Natural killer cell (primary cell): Measurements from ENCODE around the gene PARVB. TPM values are rescaled to one million over a fixed set of nuclear protein-coding genes. Genes with fewer than 3 reads are reported as not detected.

Experiments used
- ATAC-seq, 3 donors: fragments of 150-1000 bp in 2 of 3; fragments of 200-7000 bp in 1 of 3; cut with Tn5 transposase; 1 replicate in 1 of 3; 2 replicates in 2 of 3; pipeline ENCODE4 v1.10.0; 2021; ENCODE audit warnings: mild to moderate bottlenecking in 2 of 3, moderate library complexity in 2 of 3
- DNase-seq, 2 donors: peaks; one replicate each; pipeline versions ENCODE4 v3.0.0 to v3.0.0-alpha.2; 2013 to 2021; ENCODE audit warnings: mixed read lengths in 1 of 2
- H3K27ac ChIP-seq: one replicate; pipeline ENCODE4 v1.5.1; 2013; ENCODE audit warnings: mild to moderate bottlenecking, low read length
- H3K27me3 ChIP-seq: one replicate; pipeline ENCODE4 v1.6.1; 2013; ENCODE audit warnings: low read length; ENCODE audit not compliant: control insufficient read depth, insufficient read depth
- H3K36me3 ChIP-seq: one replicate; pipeline ENCODE4 v1.6.1; 2013; ENCODE audit warnings: low read length; ENCODE audit not compliant: control insufficient read depth, insufficient read depth
- H3K4me1 ChIP-seq: one replicate; pipeline ENCODE4 v1.6.1; 2013; ENCODE audit warnings: low read length; ENCODE audit not compliant: control insufficient read depth, insufficient read depth
- H3K4me3 ChIP-seq: one replicate; pipeline ENCODE4 v1.5.1; 2013; ENCODE audit warnings: low read length
- H3K9me3 ChIP-seq: one replicate; pipeline ENCODE4 v1.6.1; 2013; ENCODE audit warnings: low read length; ENCODE audit not compliant: control insufficient read depth, insufficient read depth
- H3K27ac Mint-ChIP-seq, 2 donors: one replicate each; pipeline ENCODE4 v1.8.0; 2022; ENCODE audit warnings: mild to moderate bottlenecking in 2 of 2, mixed read lengths in 2 of 2, moderate library complexity in 1 of 2
- H3K27me3 Mint-ChIP-seq, 2 donors: one replicate each; pipeline ENCODE4 v1.8.0; 2022; ENCODE audit warnings: low read depth in 2 of 2, mixed read lengths in 2 of 2
- H3K36me3 Mint-ChIP-seq: one replicate; pipeline ENCODE4 v1.8.0; 2022; ENCODE audit warnings: mixed read lengths
- H3K4me1 Mint-ChIP-seq, 2 donors: one replicate each; pipeline ENCODE4 v1.8.0; 2022; ENCODE audit warnings: mixed read lengths in 2 of 2
- H3K4me3 Mint-ChIP-seq: one replicate; pipeline ENCODE4 v1.8.0; 2022; ENCODE audit warnings: mild to moderate bottlenecking, moderate library complexity, mixed read lengths
- H3K9me3 Mint-ChIP-seq, 2 donors: one replicate each; pipeline ENCODE4 v1.8.0; 2022; ENCODE audit warnings: mixed read lengths in 2 of 2
- WGBS: methylation state at CpG from one replicate; pipeline ENCODE4 v1.1.7; 2013; ENCODE audit warnings: missing lambda C conversion rate; ENCODE audit not compliant: insufficient coverage; 5-methylcytosine and 5-hydroxymethylcytosine counted together
- intact Hi-C: fragments of 100-400 bp; cut with micrococcal nuclease; formaldehyde crosslinking; loops from one replicate; pipeline ENCODE4 v1.14.2; 2022
- total RNA-seq, 4 donors: library from RNA; stranded (reverse); fragments of 120-200 nt in 1 of 4; gene quantifications; one replicate each; pipeline versions ENCODE4 v1.2.3 to v1.2.4, GENCODE V29; 2013 to 2022
- TF ChIP-seq, protein P1 (sequence below): fragments of 200-600 bp; IDR thresholded peaks from one replicate; pipeline ENCODE4 v1.8.0; 2022; ENCODE audit warnings: antibody characterized with exemption

The PARVB gene
- total RNA-seq, 3 donors from 2014 or later (not counting 1 experiment from before 2014, with no cell fraction given): 2.9 to 12.5 (median 8.1) TPM

DNA sequence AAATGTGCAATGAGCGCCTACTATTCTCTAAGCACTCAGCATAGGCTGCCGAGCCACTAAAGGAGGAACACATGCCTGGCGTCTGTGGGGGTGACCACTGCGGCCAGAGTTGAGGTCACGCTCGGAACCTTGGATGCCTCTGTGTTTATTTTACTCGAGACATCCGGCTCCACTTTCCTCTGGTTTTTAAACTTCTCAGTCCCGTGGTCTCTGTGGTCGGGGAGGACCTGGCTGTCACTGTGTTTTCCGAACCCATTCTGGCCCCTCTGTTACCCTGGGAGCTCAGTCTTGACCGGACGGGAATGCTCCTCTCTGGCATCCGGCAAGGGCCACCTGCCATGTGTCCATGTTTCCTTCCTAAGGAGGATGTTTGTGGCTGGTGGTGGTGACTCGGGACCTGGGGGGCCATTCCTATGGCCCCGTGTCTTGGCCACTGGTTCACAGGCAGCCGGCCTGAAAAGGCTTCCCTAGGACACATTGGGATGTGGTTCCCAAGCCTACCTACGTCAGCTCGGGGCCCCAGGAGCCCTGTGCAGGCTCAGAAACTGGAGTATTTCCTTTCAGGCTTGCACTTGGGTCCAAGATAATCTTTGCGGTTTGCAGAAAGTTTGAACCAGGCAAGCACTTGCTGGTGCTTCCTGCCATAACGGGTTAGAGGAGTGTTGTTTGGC lies 109.9 kb downstream of the PARVB start:
- TF ChIP-seq, protein P1, sequence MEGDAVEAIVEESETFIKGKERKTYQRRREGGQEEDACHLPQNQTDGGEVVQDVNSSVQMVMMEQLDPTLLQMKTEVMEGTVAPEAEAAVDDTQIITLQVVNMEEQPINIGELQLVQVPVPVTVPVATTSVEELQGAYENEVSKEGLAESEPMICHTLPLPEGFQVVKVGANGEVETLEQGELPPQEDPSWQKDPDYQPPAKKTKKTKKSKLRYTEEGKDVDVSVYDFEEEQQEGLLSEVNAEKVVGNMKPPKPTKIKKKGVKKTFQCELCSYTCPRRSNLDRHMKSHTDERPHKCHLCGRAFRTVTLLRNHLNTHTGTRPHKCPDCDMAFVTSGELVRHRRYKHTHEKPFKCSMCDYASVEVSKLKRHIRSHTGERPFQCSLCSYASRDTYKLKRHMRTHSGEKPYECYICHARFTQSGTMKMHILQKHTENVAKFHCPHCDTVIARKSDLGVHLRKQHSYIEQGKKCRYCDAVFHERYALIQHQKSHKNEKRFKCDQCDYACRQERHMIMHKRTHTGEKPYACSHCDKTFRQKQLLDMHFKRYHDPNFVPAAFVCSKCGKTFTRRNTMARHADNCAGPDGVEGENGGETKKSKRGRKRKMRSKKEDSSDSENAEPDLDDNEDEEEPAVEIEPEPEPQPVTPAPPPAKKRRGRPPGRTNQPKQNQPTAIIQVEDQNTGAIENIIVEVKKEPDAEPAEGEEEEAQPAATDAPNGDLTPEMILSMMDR: no peak
- no peak for DNase-seq
- H3K27ac Mint-ChIP-seq: no peak overlapping the region
- H3K36me3 Mint-ChIP-seq: peaks cover 7% of the 10 kb centered on the region
- intact Hi-C loops: no loop called here
- ATAC-seq: peak in 1 of 3 donors; percentile 24
- H3K27me3 Mint-ChIP-seq: no peaks in the 10 kb centered on the region
- H3K27ac ChIP-seq: no peak overlapping the region
- H3K4me3 ChIP-seq: no peak overlapping the region
- H3K9me3 ChIP-seq: peaks cover 7% of the 10 kb centered on the region
- peaks cover 4% of the 10 kb centered on the region for H3K36me3 ChIP-seq
- H3K27me3 ChIP-seq: no peaks in the 10 kb centered on the region
- 31% methylated on average over 21 of the region's 21 CpGs for WGBS
- no peak overlapping the region for H3K4me3 Mint-ChIP-seq
- peaks cover 9% of the 10 kb centered on the region for H3K4me1 ChIP-seq
- H3K4me1 Mint-ChIP-seq: peaks cover 3 to 5% of the 10 kb centered on the region in 2 donors
- no peaks in the 10 kb centered on the region for H3K9me3 Mint-ChIP-seq

DNA sequence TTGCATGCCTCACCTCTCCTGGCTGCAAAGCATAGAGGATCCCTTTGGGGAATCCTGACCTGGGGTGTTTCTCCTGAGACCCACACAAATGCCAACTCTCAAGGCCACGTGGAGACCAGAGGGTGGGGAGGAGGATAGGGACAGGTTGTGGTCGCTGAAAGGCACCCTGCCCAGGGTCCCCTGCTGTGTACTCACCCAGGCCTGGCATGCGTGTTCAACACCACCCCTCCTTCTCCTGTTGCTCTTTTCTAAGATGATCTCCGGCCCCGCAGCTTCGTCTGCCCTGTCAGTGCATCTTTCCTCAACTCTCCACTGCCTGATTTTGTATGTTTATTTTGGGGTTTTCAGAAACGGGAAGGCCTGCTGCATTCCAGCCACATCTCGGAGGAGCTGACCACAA lies 112.0 kb downstream of the PARVB start:
- intact Hi-C loops: no loop called here
- no peak for ATAC-seq
- Mint-ChIP-seq H3K27ac (no peak overlapping the region), H3K9me3 (no peaks in the 10 kb centered on the region), H3K36me3 (peaks cover 7% of the 10 kb centered on the region), H3K27me3 (no peaks in the 10 kb centered on the region), H3K4me3 (no peak overlapping the region), H3K4me1 (peaks cover 3 to 5% of the 10 kb centered on the region in 2 donors)
- H3K27me3 ChIP-seq: no peaks in the 10 kb centered on the region
- H3K36me3 ChIP-seq: peaks cover 4% of the 10 kb centered on the region
- H3K27ac ChIP-seq: no peak overlapping the region
- peaks cover 9% of the 10 kb centered on the region for H3K4me1 ChIP-seq
- WGBS: over 99% methylated on average over 6 of the region's 8 CpGs
- H3K4me3 ChIP-seq: no peak overlapping the region
- peaks cover 7% of the 10 kb centered on the region for H3K9me3 ChIP-seq
- DNase-seq: no peak
- TF ChIP-seq, protein P1: no peak

DNA sequence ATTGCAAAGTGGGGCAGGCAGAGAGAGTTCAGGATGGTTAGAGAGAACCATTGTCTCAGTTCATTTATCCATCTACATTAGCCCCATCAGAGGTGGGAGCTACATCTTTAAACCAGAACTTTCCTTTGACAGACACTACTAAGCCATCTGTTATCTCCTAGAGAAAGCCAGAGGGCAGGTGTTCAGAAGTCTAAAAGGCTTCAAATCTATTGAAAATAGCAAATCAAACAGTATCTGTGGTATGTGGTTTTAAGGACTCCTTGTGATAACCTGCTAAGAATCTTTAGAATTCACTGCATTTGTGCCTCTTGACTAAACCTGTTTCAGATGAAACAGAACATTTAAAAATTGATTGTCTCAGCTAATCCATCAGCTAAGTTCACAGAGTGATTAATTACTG lies 112.7 kb downstream of the PARVB start:
- peaks cover 3 to 5% of the 10 kb centered on the region in 2 donors for H3K4me1 Mint-ChIP-seq
- H3K36me3 Mint-ChIP-seq: peaks cover 7% of the 10 kb centered on the region
- peaks cover 9% of the 10 kb centered on the region for H3K4me1 ChIP-seq
- H3K4me3 ChIP-seq: no peak overlapping the region
- H3K27me3 Mint-ChIP-seq: no peaks in the 10 kb centered on the region
- ATAC-seq (no peak), DNase-seq (no peak)
- H3K27me3 ChIP-seq: no peaks in the 10 kb centered on the region
- H3K27ac Mint-ChIP-seq: no peak overlapping the region
- H3K36me3 ChIP-seq: peaks cover 4% of the 10 kb centered on the region
- H3K4me3 Mint-ChIP-seq: no peak overlapping the region
- TF ChIP-seq, protein P1: no peak
- intact Hi-C loops: no loop called here
- H3K9me3 ChIP-seq: peaks cover 7% of the 10 kb centered on the region
- no peaks in the 10 kb centered on the region for H3K9me3 Mint-ChIP-seq
- H3K27ac ChIP-seq: no peak overlapping the region

DNA sequence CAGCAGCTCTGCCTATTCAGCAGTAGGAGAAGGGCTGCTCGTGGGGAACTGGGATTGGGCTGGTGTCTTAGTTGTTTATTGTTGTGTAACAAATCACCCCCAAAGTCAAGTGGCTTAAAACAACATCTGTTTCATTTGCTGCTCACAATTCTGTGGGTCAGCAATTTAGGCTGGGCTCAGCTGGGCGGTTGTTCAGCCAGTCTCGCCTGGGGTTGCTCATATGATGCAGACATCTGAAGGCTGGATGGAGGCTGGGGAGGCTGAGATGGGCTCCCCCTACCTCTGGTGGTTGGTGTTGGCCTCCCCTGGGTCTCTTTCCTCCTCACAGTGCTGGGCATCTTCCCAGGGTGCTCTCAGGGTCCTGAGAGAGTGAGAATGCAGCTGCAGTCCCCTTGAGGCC lies 113.3 kb downstream of the PARVB start:
- DNase-seq (no peak), ATAC-seq (no peak)
- WGBS: 92% methylated on average over 3 of the region's 3 CpGs
- Mint-ChIP-seq H3K9me3 (no peaks in the 10 kb centered on the region), H3K27ac (no peak overlapping the region), H3K27me3 (no peaks in the 10 kb centered on the region), H3K4me3 (no peak overlapping the region), H3K4me1 (peaks cover 3 to 5% of the 10 kb centered on the region in 2 donors), H3K36me3 (peaks cover 7% of the 10 kb centered on the region)
- Histone ChIP-seq H3K27me3 (no peaks in the 10 kb centered on the region), H3K27ac (no peak overlapping the region), H3K36me3 (peaks cover 4% of the 10 kb centered on the region), H3K9me3 (peaks cover 7% of the 10 kb centered on the region), H3K4me1 (peaks cover 9% of the 10 kb centered on the region), H3K4me3 (no peak overlapping the region)
- intact Hi-C loops: no loop called here
- TF ChIP-seq, protein P1: no peak
